GM19238 (cell line): ENCODE results near the gene SPOP.
"Not testable (repeated sequence)": the region's sequence is repeated elsewhere in the genome, so short reads cannot be mapped to it uniquely, and the experiment has no call there.

ENCODE experiments used
- DNase-seq: peaks from one replicate; pipeline ENCODE4 v3.0.0; 2011; ENCODE audit warnings: low spot score; ENCODE audit not compliant: insufficient read length

SPOP gene

GRCh38 chr17:49573510-49574322, 104.2 kb downstream of the SPOP start:
- no peak for DNase-seq

- DNase-seq = no peak
Measured at GRCh38 chr17:49572806-49573420, 105.0 kb downstream of the SPOP start.

GRCh38 chr17:49572226-49572625, 105.7 kb downstream of the SPOP start:
- no peak for DNase-seq

- DNase-seq = no peak
Measured at GRCh38 chr17:49571764-49572163, 106.1 kb downstream of the SPOP start.

- DNase-seq = no peak
Measured at GRCh38 chr17:49571283-49571682, 106.6 kb downstream of the SPOP start.

- no peak for DNase-seq
Measured at GRCh38 chr17:49570540-49571242, 107.2 kb downstream of the SPOP start.

- DNase-seq = not testable (repeated sequence)
Measured at GRCh38 chr17:49568695-49569047, 109.2 kb downstream of the SPOP start.

- peak; percentile 67 for DNase-seq
Measured at GRCh38 chr17:49567871-49568694, 109.8 kb downstream of the SPOP start.

GRCh38 chr17:49567104-49567521, 110.8 kb downstream of the SPOP start:
- DNase-seq = no peak

- DNase-seq = no peak
Measured at GRCh38 chr17:49566668-49567071, 111.2 kb downstream of the SPOP start.

- DNase-seq = no peak
Measured at GRCh38 chr17:49565948-49566491, 111.9 kb downstream of the SPOP start.

- no peak for DNase-seq
Measured at GRCh38 chr17:49564638-49565037, 113.3 kb downstream of the SPOP start.

GRCh38 chr17:49557312-49558024, 120.4 kb downstream of the SPOP start:
- no peak for DNase-seq

- peak; percentile 88 for DNase-seq
Measured at GRCh38 chr17:49556223-49556943, 121.5 kb downstream of the SPOP start.

- no peak for DNase-seq
Measured at GRCh38 chr17:49555495-49556222, 122.2 kb downstream of the SPOP start.

GRCh38 chr17:49554694-49555494, 123.0 kb downstream of the SPOP start:
- DNase-seq = no peak

- no peak for DNase-seq
Measured at GRCh38 chr17:49553676-49554335, 124.1 kb downstream of the SPOP start.
